Measurements from ENCODE around the gene BCR. TPM values are rescaled to one million over a fixed set of nuclear protein-coding genes. Genes with fewer than 3 reads are reported as not detected.
A peak's percentile ranks its signal among the peaks of the same experiment; 100 is the strongest.

The BCR gene
- total RNA-seq, 1 experiment from 2014 or later, result 28.1 TPM

- DNase-seq (ENCODE audit: low spot score), result no peak
Observed at GRCh38 chr22:23243859-23244689, 63.8 kb downstream of the BCR start.

- no peak for DNase-seq (ENCODE audit: low spot score)
Observed at GRCh38 chr22:23244690-23245044, 64.4 kb downstream of the BCR start.

GRCh38 chr22:23245045-23245798 lies 64.9 kb downstream of the BCR start:
- DNase-seq (ENCODE audit: low spot score), result peak; percentile 84

- DNase-seq (ENCODE audit: low spot score), result no peak
Observed at GRCh38 chr22:23245799-23246136, 65.5 kb downstream of the BCR start.

- no peak for DNase-seq (ENCODE audit: low spot score)
Observed at GRCh38 chr22:23246982-23247766, 66.9 kb downstream of the BCR start.

GRCh38 chr22:23248583-23248982 lies 68.3 kb downstream of the BCR start:
- no peak for DNase-seq (ENCODE audit: low spot score)

- DNase-seq (ENCODE audit: low spot score), result no peak
Observed at GRCh38 chr22:23250056-23250784, 69.9 kb downstream of the BCR start.

GRCh38 chr22:23250785-23251363 lies 70.6 kb downstream of the BCR start:
- DNase-seq (ENCODE audit: low spot score), result no peak

- DNase-seq (ENCODE audit: low spot score), result peak; percentile 19
Observed at GRCh38 chr22:23251445-23252093, 71.3 kb downstream of the BCR start.

GRCh38 chr22:23253475-23254055 lies 73.3 kb downstream of the BCR start:
- DNase-seq (ENCODE audit: low spot score), result no peak

- no peak for DNase-seq (ENCODE audit: low spot score)
Observed at GRCh38 chr22:23255506-23256170, 75.3 kb downstream of the BCR start.

GRCh38 chr22:23256171-23256932 lies 76.0 kb downstream of the BCR start:
- DNase-seq (ENCODE audit: low spot score), result no peak

- DNase-seq (ENCODE audit: low spot score), result no peak
Observed at GRCh38 chr22:23256986-23257888, 76.9 kb downstream of the BCR start.

- no peak for DNase-seq (ENCODE audit: low spot score)
Observed at GRCh38 chr22:23257889-23258825, 77.8 kb downstream of the BCR start.

- DNase-seq (ENCODE audit: low spot score), result no peak
Observed at GRCh38 chr22:23258826-23259170, 78.5 kb downstream of the BCR start.

GRCh38 chr22:23259916-23260644 lies 79.8 kb downstream of the BCR start:
- DNase-seq (ENCODE audit: low spot score), result no peak
